ENCODE data around the gene MSANTD3. TPM values are rescaled to one million over a fixed set of nuclear protein-coding genes. Genes with fewer than 3 reads are reported as not detected.

Gene MSANTD3
- total and polyA plus RNA-seq, 9 donors = 8.1 to 16.1 (median 14.7) TPM

DNA sequence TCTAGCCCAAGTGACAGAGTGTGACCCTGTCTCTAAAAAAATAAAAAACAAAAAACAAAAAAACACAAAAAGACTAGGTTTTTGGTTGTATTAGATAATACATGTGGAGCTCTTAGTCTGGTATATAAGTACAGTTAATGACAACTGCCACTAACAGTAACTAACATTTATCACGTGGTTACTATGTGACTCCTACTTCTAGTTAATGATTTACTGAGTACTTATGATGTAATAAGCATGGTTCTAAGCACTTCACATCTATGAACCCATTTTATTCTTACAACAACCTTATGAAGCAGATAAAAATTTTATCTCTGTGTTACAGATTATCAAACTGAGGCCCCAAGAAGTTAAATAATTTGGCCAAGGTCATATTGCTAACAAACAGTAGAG, 39.9 kb downstream of the MSANTD3 start:
- WGBS, 3 donors = 78 to 87% (median 78%) methylated on average over 1 of the region's 1 CpG
- H3K9me3 ChIP-seq = no peaks in the 10 kb centered on the region
- no peak for TF ChIP-seq EP300 (IDR thresholded peaks at IDR 0.05)
- TF ChIP-seq POLR2A (IDR thresholded peaks at IDR 0.05) = no peak
- TF ChIP-seq, protein P1, sequence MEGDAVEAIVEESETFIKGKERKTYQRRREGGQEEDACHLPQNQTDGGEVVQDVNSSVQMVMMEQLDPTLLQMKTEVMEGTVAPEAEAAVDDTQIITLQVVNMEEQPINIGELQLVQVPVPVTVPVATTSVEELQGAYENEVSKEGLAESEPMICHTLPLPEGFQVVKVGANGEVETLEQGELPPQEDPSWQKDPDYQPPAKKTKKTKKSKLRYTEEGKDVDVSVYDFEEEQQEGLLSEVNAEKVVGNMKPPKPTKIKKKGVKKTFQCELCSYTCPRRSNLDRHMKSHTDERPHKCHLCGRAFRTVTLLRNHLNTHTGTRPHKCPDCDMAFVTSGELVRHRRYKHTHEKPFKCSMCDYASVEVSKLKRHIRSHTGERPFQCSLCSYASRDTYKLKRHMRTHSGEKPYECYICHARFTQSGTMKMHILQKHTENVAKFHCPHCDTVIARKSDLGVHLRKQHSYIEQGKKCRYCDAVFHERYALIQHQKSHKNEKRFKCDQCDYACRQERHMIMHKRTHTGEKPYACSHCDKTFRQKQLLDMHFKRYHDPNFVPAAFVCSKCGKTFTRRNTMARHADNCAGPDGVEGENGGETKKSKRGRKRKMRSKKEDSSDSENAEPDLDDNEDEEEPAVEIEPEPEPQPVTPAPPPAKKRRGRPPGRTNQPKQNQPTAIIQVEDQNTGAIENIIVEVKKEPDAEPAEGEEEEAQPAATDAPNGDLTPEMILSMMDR (IDR thresholded peaks at IDR 0.05) = no peak
- H3K27me3 ChIP-seq = no peaks in the 10 kb centered on the region
- no peak overlapping the region for H3K4me3 ChIP-seq
- intact Hi-C loops (cut with DNase I) = no loop called here
- H3K27ac ChIP-seq = no peak overlapping the region
- no peaks in the 10 kb centered on the region for H3K36me3 ChIP-seq
- H3K4me1 ChIP-seq (ENCODE audit: insufficient read depth) = no peaks in the 10 kb centered on the region
- no peak for DNase-seq

DNA sequence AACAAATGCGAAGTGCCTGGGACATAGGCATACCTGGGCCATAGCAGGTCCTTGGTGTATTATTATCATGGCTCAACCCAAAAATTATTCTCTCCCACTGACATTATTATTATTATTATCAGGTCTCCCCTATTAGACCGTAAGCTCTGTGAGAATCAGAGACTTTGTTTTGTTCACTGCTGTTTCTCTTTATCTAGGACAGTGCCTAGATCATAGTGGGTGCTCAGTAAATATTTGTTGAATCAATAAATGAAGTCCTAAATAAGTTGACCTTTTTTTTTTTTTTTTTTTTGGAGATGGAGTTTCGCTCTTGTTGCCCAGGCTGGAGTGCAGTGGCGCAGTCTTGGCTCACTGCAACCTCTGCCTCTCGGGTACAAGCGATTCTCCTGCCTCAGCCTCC, 41.1 kb downstream of the MSANTD3 start:
- no peaks in the 10 kb centered on the region for H3K27me3 ChIP-seq
- no peaks in the 10 kb centered on the region for H3K4me1 ChIP-seq (ENCODE audit: insufficient read depth)
- no peak overlapping the region for H3K4me3 ChIP-seq
- intact Hi-C loops (cut with DNase I) = no loop called here
- no peak for DNase-seq
- no peaks in the 10 kb centered on the region for H3K36me3 ChIP-seq
- no peak for TF ChIP-seq EP300 (IDR thresholded peaks at IDR 0.05)
- no peak overlapping the region for H3K27ac ChIP-seq
- no peaks in the 10 kb centered on the region for H3K9me3 ChIP-seq
- 82 to 99% (median 97%) methylated on average over 6 of the region's 6 CpGs for WGBS, 3 donors

- no peaks in the 10 kb centered on the region for H3K9me3 ChIP-seq
- no peaks in the 10 kb centered on the region for H3K27me3 ChIP-seq
- peaks cover 5% of the 10 kb centered on the region for H3K4me1 ChIP-seq (ENCODE audit: insufficient read depth)
- no peaks in the 10 kb centered on the region for H3K36me3 ChIP-seq
- H3K4me3 ChIP-seq = no peak overlapping the region
- 47 to 86% (median 80%) methylated on average over 3 of the region's 3 CpGs for WGBS, 3 donors
- intact Hi-C loops (cut with DNase I) = no loop called here
- DNase-seq = no peak
- H3K27ac ChIP-seq = no peak overlapping the region
- TF ChIP-seq, protein P1 (IDR thresholded peaks at IDR 0.05) = no peak
- no peak for TF ChIP-seq POLR2A (IDR thresholded peaks at IDR 0.05)
- no peak for TF ChIP-seq EP300 (IDR thresholded peaks at IDR 0.05)
Observed at GRCh38 chr9:100472268-100472667, 45.3 kb downstream of the MSANTD3 start.

DNA sequence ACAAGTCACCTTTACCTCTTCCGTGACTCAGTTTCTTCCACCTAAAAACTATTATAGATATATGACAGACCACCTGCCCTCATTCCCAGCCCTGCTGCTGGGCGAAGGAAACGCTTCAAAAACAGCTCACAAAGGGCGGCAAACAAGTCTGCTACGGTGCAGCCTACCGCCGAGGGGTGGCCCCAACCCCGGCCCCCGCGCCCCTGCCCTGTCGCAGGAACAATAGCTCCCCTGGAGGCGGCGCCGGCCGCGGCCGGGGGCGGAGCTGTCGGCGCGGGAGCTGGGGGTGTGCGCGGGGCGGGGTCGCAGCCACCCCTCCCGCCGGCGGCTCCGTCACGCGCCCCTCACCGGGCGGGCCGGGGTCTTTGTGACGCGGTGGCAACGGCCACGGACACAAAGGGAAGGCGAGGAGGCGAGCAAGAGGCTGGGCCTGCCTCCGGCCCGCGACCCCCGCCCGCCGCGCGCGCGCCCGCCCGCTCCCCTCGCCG, 45.9 kb downstream of the MSANTD3 start, which contains the start of gene TMEFF1:
Gene TMEFF1, plus strand, starts transcription at position 362 of the 488 bp plus-strand sequence. CDS start 396 bp downstream, outside the sequence.
- no peaks in the 10 kb centered on the region for H3K9me3 ChIP-seq
- peaks cover 5% of the 10 kb centered on the region for H3K4me1 ChIP-seq (ENCODE audit: insufficient read depth)
- TF ChIP-seq, protein P1 (IDR thresholded peaks at IDR 0.05) = no peak
- TF ChIP-seq EP300 (IDR thresholded peaks at IDR 0.05) = no peak
- no peak for TF ChIP-seq POLR2A (IDR thresholded peaks at IDR 0.05)
- WGBS, 3 donors = 2 to 4% (median 2%) methylated on average over 7 to 54 of the region's 54 CpGs
- H3K36me3 ChIP-seq = no peaks in the 10 kb centered on the region
- intact Hi-C loops (cut with DNase I) = no loop called here
- DNase-seq = peak; percentile 15 to 62 (median 37)
- H3K4me3 ChIP-seq = peak within 1 kb of the TSS; percentile 55
- H3K27me3 ChIP-seq = no peaks in the 10 kb centered on the region
- no peak within 1 kb of the TSS for H3K27ac ChIP-seq

GRCh38 chr9:100473276-100474081, 46.5 kb downstream of the MSANTD3 start:
- TF ChIP-seq, protein P1 (IDR thresholded peaks at IDR 0.05) = no peak
- TF ChIP-seq POLR2A (IDR thresholded peaks at IDR 0.05) = no peak
- TF ChIP-seq EP300 (IDR thresholded peaks at IDR 0.05) = no peak
- H3K9me3 ChIP-seq = no peaks in the 10 kb centered on the region
- WGBS, 3 donors = 0 to 1% (median 0%) methylated on average over 59 to 108 of the region's 108 CpGs
- peak overlapping the region; percentile 55 for H3K4me3 ChIP-seq
- H3K4me1 ChIP-seq (ENCODE audit: insufficient read depth) = peaks cover 5% of the 10 kb centered on the region
- no peak overlapping the region for H3K27ac ChIP-seq
- peak in 4 of 5 donors; percentile 12 to 48 (median 34) for DNase-seq
- no peaks in the 10 kb centered on the region for H3K36me3 ChIP-seq
- no peaks in the 10 kb centered on the region for H3K27me3 ChIP-seq
- intact Hi-C loops (cut with DNase I) = no loop called here

Measured in ovary (tissue), 9 donors.